ENCODE measurements around the gene APLP2. TPM values are rescaled to one million over a fixed set of nuclear protein-coding genes. Genes with fewer than 3 reads are reported as not detected.

Gene APLP2
- total and polyA plus RNA-seq, 4 donors, result 190 to 337 (median 233) TPM

DNA sequence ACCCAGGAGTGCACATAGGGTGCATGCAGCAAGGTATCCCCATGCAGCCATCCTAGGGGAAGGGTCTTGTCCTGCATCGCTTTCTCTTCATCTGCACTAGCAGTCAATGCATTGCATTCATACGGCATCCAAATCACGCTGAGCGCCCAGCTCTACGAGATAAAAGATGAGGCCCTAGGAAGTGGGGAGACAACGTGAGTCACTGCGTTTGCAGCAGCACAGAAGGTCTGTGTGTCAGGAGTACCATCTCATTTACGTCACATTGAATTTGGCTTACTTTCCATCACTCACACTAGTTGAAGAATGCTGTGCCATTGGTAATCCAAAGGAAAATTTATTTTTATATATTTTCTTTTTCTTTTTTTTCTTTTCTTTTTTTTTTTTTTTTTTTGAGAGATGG, 87.4 kb downstream of the APLP2 start (continued):
- TF ChIP-seq CTCF (IDR thresholded peaks at IDR 0.05; ENCODE audit: low read depth, low read length, missing input control) (no peak), FOXA1 (IDR thresholded peaks at IDR 0.05) (no peak), FOXA2 (IDR thresholded peaks at IDR 0.05) (no peak), GABPA (IDR thresholded peaks at IDR 0.05 in 1 of 2, conservative IDR thresholded peaks at IDR 0.05 in 1 of 2) (no peak), RAD21 (IDR thresholded peaks at IDR 0.05) (no peak), EGR1 (IDR thresholded peaks at IDR 0.05; ENCODE audit: low read depth in 2 of 2) (no peak), ATF3 (IDR thresholded peaks at IDR 0.05) (no peak)
- TF ChIP-seq, protein P1, sequence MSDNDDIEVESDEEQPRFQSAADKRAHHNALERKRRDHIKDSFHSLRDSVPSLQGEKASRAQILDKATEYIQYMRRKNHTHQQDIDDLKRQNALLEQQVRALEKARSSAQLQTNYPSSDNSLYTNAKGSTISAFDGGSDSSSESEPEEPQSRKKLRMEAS (IDR thresholded peaks at IDR 0.05), result no peak

DNA sequence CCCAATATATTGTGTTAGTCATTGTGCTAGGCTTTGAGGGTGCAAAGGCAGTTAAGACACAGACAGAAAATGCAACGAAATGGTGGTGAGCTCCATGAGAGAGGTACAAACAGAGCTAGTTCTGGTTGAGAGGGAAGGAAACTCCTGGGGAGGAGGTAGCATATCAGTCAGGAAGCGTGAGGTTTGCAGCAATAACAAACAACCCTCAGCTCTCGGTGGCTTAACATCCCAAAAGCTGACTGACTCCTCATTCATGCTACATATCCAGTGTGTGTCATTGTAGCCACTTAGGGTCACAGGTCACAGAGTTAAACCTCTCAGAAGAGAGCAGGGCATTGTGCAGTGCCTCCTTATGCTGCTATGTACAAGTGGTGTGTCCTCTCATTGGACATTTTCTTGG, 88.1 kb downstream of the APLP2 start:
- H3K4me1 ChIP-seq (ENCODE audit: control insufficient read depth in 4 of 4, insufficient read depth in 4 of 4, low read length in 3 of 4), result peaks cover 4 to 12% (median 9%) of the 10 kb centered on the region in 4 donors

More for the DNA sequence above, 88.1 kb downstream of the APLP2 start:
- 85% methylated on average over 3 of the region's 3 CpGs for WGBS
- H3K9ac ChIP-seq (ENCODE audit: low read depth in 1 of 2, low read length in 2 of 2), result no peak overlapping the region
- TF ChIP-seq FOXA2 (IDR thresholded peaks at IDR 0.05) (no peak), YY1 (IDR thresholded peaks at IDR 0.05) (no peak), ATF3 (IDR thresholded peaks at IDR 0.05) (no peak), SP1 (IDR thresholded peaks at IDR 0.05) (no peak), TAF1 (conservative IDR thresholded peaks at IDR 0.05) (no peak), CTCF (IDR thresholded peaks at IDR 0.05; ENCODE audit: low read depth, low read length, missing input control) (no peak), REST (IDR thresholded peaks at IDR 0.05) (no peak), NR2F2 (IDR thresholded peaks at IDR 0.05) (no peak), EGR1 (IDR thresholded peaks at IDR 0.05; ENCODE audit: low read depth in 2 of 2) (no peak), FOXA1 (IDR thresholded peaks at IDR 0.05) (no peak), RXRA (IDR thresholded peaks at IDR 0.05) (no peak), JUND (IDR thresholded peaks at IDR 0.05) (no peak), GABPA (IDR thresholded peaks at IDR 0.05 in 1 of 2, conservative IDR thresholded peaks at IDR 0.05 in 1 of 2) (no peak), RAD21 (IDR thresholded peaks at IDR 0.05) (no peak), HNF4G (IDR thresholded peaks at IDR 0.05) (no peak), HNF4A (conservative IDR thresholded peaks at IDR 0.05) (no peak)
- TF ChIP-seq, protein P2, sequence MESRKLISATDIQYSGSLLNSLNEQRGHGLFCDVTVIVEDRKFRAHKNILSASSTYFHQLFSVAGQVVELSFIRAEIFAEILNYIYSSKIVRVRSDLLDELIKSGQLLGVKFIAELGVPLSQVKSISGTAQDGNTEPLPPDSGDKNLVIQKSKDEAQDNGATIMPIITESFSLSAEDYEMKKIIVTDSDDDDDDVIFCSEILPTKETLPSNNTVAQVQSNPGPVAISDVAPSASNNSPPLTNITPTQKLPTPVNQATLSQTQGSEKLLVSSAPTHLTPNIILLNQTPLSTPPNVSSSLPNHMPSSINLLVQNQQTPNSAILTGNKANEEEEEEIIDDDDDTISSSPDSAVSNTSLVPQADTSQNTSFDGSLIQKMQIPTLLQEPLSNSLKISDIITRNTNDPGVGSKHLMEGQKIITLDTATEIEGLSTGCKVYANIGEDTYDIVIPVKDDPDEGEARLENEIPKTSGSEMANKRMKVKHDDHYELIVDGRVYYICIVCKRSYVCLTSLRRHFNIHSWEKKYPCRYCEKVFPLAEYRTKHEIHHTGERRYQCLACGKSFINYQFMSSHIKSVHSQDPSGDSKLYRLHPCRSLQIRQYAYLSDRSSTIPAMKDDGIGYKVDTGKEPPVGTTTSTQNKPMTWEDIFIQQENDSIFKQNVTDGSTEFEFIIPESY (IDR thresholded peaks at IDR 0.05), result no peak
- TF ChIP-seq, protein P1 (IDR thresholded peaks at IDR 0.05), result no peak
- no peak overlapping the region for H3K4me3 ChIP-seq (ENCODE audit: low read depth in 1 of 3, low read length in 3 of 3)
- H3K27ac ChIP-seq (ENCODE audit: low read depth in 1 of 2, low read length in 2 of 2), result no peak overlapping the region
- no peaks in the 10 kb centered on the region for H3K36me3 ChIP-seq (ENCODE audit: control insufficient read depth in 4 of 4, insufficient read depth in 3 of 4, low read depth in 1 of 4, low read length in 3 of 4)
- no peaks in the 10 kb centered on the region for H3K27me3 ChIP-seq (ENCODE audit: control insufficient read depth in 4 of 4, insufficient read depth in 4 of 4, low read length in 3 of 4)
- no peaks in the 10 kb centered on the region for H3K9me3 ChIP-seq (ENCODE audit: control insufficient read depth in 4 of 4, low read length in 3 of 4)
- no peak for DNase-seq (ENCODE audit: low spot score)
